ENCODE measurements around the gene PEX5L.

GRCh38 chr3:179822296-179822695 is 214.4 kb downstream of the PEX5L start:
- no peak for TF ChIP-seq CTCF (IDR thresholded peaks at IDR 0.05)
- no peak for TF ChIP-seq POLR2A (IDR thresholded peaks at IDR 0.05)
- TF ChIP-seq EP300 (IDR thresholded peaks at IDR 0.05): no peak
